IPS-20b (cell line): ENCODE data around the gene HHAT.

Source experiments
- H3K27ac ChIP-seq: one replicate; pipeline ENCODE4 v1.5.1; 2013; ENCODE audit warnings: low read length
- H3K27me3 ChIP-seq: 2 replicates; pipeline ENCODE4 v1.6.1; 2013; ENCODE audit warnings: mild to moderate bottlenecking, low read length, inconsistent platforms; ENCODE audit not compliant: insufficient read depth
- H3K36me3 ChIP-seq: 2 replicates; pipeline ENCODE4 v1.6.1; 2013; ENCODE audit warnings: low read depth, mild to moderate bottlenecking, inconsistent platforms, low read length, moderate library complexity; ENCODE audit not compliant: insufficient read depth
- H3K4me1 ChIP-seq: 2 replicates; pipeline ENCODE4 v1.6.1; 2013; ENCODE audit warnings: mild to moderate bottlenecking, control low read depth, inconsistent platforms, low read length, moderate library complexity; ENCODE audit not compliant: insufficient read depth
- H3K4me3 ChIP-seq: 2 replicates; pipeline ENCODE4 v1.5.1; 2013; ENCODE audit warnings: mild to moderate bottlenecking, low read length, inconsistent platforms
- H3K9ac ChIP-seq: 2 replicates; pipeline ENCODE4 v1.6.1; 2013; ENCODE audit warnings: low read depth, mild to moderate bottlenecking, inconsistent platforms, low read length, moderate library complexity
- H3K9me3 ChIP-seq: 2 replicates; pipeline ENCODE4 v1.6.1; 2013; ENCODE audit warnings: mild to moderate bottlenecking, low read depth, low read length, inconsistent platforms; ENCODE audit not compliant: insufficient read depth

The HHAT gene

DNA sequence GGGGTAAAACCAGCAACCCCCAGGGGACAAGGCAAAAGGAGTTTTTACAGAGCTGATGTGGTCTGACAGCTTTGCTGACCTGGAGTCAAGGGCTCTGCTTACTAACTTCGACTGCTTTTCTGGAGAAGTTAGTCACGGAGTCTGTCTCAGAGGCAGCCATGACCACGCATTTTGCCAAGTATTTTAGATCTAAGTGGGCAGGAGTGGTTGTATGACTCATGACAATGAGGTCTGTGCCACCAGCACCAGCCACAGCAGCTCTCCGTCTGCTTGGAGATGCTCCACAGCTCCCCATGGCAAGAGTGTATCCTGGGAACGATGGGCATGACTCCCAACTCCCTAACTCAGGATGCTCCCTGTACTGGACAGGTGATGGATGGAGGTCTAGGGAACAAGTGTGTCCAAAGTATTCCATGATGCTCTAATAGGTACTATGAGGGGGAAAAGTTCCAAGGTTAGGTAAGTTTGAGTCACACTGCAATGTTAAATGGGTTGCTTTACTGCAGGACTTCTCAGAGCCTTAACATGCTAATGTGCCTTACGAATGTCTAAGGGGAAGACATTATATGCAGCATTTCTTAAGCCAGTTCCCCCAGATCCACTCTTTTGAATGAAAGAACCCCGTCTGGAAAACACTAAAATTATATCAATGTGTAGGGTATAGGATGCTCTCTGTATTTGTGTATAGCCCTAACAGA, 359.0 kb downstream of the HHAT start:
- Histone ChIP-seq H3K9me3 (no peaks in the 10 kb centered on the region), H3K27me3 (no peaks in the 10 kb centered on the region), H3K36me3 (no peaks in the 10 kb centered on the region), H3K4me1 (no peaks in the 10 kb centered on the region), H3K27ac (no peak overlapping the region), H3K4me3 (no peak overlapping the region), H3K9ac (no peak overlapping the region)

DNA sequence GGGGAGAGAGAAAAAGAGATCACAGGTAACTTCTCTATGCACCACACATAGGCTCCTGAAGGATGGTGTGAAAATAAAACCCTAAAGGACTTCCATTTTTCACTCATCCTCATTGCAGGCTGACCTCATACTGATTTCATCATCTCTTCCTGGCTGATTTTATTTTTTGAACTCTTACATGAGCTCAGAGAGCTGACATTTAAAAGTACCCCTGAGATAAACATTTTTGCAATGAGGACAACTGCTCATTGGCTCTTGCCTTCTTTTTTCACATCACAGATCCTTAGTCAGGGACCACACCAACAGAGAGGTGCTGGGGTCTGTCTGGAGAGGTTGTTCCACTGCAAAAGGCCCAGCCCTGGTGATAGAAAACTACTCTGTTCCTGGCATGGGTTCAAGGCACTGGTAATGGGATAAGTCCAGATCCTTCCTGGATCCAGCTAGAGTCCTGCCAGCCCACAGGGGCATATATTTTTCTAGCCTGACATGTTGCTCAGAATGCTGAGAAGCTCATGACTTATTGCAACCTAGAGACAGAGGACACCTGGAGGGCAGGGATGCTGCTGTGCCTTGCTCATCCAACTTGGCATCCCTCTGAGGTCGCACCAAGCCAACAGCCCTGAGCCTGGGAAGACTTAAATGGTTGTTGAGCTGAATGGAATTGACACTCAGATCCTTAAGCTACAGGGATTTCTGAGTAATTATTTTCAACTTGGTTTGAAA, 360.0 kb downstream of the HHAT start:
- H3K36me3 ChIP-seq: no peaks in the 10 kb centered on the region
- H3K9ac ChIP-seq: no peak overlapping the region
- no peaks in the 10 kb centered on the region for H3K27me3 ChIP-seq
- H3K27ac ChIP-seq: no peak overlapping the region
- no peaks in the 10 kb centered on the region for H3K4me1 ChIP-seq
- H3K9me3 ChIP-seq: no peaks in the 10 kb centered on the region
- no peak overlapping the region for H3K4me3 ChIP-seq

DNA sequence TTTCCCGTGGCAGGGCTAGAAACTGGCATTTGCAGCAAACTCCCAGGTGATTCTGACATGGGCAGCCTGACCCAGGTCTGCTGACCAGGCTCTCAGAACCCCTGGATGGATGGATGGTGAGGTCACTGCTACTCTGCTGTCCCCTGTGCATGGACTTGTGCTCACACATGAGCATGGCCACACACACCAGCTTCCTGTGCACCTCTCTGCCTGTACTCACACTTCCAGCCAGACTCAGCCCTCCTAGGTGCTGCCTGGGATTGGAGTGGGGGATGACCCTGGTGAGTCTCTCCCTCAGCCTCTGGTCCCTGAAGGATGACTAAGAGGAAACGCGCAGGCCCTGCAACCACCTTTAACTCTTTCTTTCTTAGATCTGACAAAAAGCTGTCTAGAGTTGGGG, 361.1 kb downstream of the HHAT start:
- Histone ChIP-seq H3K4me3 (no peak overlapping the region), H3K4me1 (no peaks in the 10 kb centered on the region), H3K36me3 (no peaks in the 10 kb centered on the region), H3K27ac (no peak overlapping the region), H3K9me3 (no peaks in the 10 kb centered on the region), H3K9ac (no peak overlapping the region), H3K27me3 (no peaks in the 10 kb centered on the region)

DNA sequence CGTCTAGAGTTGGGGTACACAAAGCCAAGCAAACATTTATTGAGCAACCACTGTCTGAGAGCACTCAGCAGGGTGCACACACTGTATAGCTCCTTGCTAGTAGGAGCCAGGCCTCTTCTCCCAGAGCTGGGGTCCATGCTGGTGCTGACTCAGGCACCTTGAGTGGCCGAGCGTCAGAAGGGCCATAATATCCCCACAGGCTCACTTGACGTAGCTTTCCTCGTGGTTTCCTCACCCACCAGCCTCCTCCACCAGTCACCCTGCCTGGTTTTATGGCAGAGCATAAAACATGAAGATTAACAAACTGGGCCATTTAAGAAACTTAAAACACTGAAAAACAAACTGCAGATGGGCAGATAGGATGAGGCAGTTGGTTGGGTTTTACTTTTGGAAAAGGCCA, 361.5 kb downstream of the HHAT start:
- H3K27me3 ChIP-seq: no peaks in the 10 kb centered on the region
- no peak overlapping the region for H3K9ac ChIP-seq
- H3K9me3 ChIP-seq: no peaks in the 10 kb centered on the region
- H3K27ac ChIP-seq: no peak overlapping the region
- no peaks in the 10 kb centered on the region for H3K4me1 ChIP-seq
- H3K36me3 ChIP-seq: no peaks in the 10 kb centered on the region
- no peak overlapping the region for H3K4me3 ChIP-seq

DNA sequence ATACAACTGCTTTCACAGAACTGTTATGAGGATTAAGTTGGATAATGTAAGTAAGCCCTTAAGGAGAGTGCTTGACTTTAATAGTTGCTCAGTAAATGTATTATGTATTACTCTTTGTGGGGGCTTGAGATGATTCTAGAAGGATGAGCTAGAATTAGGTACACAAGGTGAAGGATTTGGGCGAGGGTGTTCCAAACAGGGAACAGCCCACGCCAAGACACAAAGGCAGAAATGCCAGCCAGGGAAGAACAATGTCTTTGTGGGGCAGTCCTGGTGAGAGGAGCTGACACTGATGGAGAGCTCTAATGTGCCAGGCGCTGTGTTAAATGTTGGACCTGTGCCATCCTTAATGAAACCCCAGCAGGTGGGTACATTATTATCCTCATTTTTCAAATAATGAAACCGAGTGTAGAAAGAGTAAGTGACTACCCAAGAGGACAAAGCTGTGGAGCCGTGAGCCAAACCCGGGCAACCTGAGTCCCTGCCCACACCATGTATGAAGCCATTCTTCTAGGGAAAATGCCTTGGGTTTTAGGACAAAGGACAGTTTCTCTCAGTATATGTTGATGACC, 362.4 kb downstream of the HHAT start:
- no peak overlapping the region for H3K9ac ChIP-seq

DNA sequence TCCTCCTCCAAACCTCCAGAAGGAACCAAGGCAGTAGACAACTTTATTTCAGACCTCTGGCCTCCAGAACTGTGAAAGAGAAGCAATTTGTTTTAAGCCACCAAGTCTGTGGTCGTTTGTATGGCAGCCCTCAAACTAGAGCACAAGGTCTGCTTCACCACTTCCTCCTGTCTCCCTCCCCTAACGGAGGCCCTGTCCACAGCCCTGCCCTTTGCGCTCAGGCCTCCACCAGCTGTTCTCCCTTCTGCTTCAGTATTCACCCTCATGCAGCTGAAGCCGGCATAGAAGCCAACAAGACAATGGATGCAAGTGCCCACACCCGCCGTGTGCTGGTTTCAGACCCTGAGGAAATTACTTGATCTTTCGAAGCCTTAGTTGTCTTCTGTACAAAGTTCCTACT, 364.1 kb downstream of the HHAT start:
- no peak overlapping the region for H3K4me3 ChIP-seq
- no peaks in the 10 kb centered on the region for H3K36me3 ChIP-seq
- H3K4me1 ChIP-seq: no peaks in the 10 kb centered on the region
- H3K9me3 ChIP-seq: no peaks in the 10 kb centered on the region
- H3K27ac ChIP-seq: no peak overlapping the region
- no peak overlapping the region for H3K9ac ChIP-seq
- no peaks in the 10 kb centered on the region for H3K27me3 ChIP-seq

More for the DNA sequence above, 362.4 kb downstream of the HHAT start:
- H3K27me3 ChIP-seq: no peaks in the 10 kb centered on the region
- no peaks in the 10 kb centered on the region for H3K36me3 ChIP-seq
- H3K9me3 ChIP-seq: no peaks in the 10 kb centered on the region
- no peak overlapping the region for H3K4me3 ChIP-seq
- H3K4me1 ChIP-seq: no peaks in the 10 kb centered on the region
- H3K27ac ChIP-seq: no peak overlapping the region

DNA sequence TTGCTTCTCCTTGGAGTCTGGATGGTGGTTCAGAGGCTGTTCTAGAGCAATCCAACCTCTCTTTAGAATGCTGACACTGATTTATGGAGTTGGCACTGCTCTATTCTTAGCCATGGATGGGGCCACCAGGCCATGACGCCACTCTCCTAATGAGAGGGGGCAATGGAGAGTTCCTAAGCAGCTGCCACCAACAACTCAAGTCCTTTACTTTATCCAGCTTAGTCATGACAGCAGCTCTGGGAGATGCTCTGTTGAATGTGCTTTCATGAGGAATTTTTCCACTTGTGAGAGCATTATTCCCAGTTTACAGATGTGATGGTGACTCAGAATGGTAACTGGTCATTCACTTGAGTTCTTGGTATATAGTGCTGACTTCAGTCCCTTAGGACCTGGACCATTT, 366.3 kb downstream of the HHAT start:
- H3K9ac ChIP-seq: no peak overlapping the region
- no peaks in the 10 kb centered on the region for H3K4me1 ChIP-seq
- H3K27me3 ChIP-seq: no peaks in the 10 kb centered on the region
- H3K36me3 ChIP-seq: no peaks in the 10 kb centered on the region
- no peak overlapping the region for H3K27ac ChIP-seq
- H3K9me3 ChIP-seq: no peaks in the 10 kb centered on the region
- H3K4me3 ChIP-seq: no peak overlapping the region

DNA sequence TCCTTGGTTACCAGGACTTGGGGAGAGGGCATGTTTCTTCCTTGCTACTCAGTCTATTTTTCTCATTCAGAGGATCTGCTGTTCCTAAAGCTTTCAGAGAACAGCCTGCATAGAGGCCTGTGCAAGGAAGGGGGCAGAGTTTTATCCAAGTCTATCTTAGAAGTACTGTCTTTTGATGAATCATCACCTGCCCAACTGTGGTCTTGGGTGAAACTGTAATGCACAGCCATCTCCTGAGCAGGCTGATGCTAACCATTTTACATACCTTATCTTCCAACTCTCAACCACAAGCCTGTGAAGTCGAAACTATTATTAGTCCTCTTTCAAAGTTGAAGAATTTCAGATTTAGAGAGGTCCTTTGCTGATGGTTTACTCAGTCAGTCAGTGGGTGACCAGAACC, 368.0 kb downstream of the HHAT start:
- Histone ChIP-seq H3K27me3 (no peaks in the 10 kb centered on the region), H3K36me3 (no peaks in the 10 kb centered on the region), H3K9ac (no peak overlapping the region), H3K4me1 (no peaks in the 10 kb centered on the region), H3K27ac (no peak overlapping the region), H3K9me3 (no peaks in the 10 kb centered on the region), H3K4me3 (no peak overlapping the region)

DNA sequence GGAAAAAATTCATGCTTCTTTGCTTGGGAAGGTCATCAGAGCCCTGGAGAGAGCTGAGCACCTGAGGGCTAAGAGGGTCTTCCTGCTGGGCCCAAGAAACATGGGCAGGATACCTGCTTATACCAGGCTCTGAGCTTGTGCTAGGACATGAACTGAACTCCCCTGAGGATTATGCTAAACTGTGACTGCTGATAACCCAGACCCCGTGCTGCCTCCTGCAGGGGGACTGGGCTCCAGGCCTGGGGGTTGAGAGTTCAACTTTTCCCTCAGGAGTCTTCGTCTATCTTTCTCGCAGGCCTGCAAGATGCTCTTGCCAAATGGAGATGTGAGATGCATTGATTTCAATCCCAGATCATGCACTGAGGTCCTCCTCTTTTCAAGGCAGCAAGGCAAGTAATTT, 368.5 kb downstream of the HHAT start:
- no peak overlapping the region for H3K4me3 ChIP-seq
- no peak overlapping the region for H3K9ac ChIP-seq

DNA sequence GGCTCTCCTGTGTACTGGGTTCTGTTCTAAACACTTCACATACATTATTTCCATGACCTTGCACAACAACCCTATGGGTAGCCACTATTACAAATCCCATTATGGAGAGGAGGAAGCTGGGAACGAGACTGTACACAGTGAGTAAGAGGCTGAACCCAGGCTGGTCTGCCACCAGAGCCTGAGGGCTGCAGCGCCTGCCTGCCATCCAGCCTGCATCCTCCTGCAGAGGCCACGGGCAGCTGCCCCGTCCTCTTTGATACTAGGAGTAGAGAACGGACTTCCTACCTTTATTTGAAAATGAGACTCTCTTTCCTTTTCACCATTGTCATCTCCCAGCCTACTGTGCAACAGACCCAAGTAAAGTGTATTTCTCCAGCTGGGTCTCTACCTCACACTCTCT, 370.0 kb downstream of the HHAT start:
- no peaks in the 10 kb centered on the region for H3K9me3 ChIP-seq
- H3K27me3 ChIP-seq: no peaks in the 10 kb centered on the region
- H3K4me3 ChIP-seq: no peak overlapping the region
- no peaks in the 10 kb centered on the region for H3K4me1 ChIP-seq
- H3K27ac ChIP-seq: no peak overlapping the region
- no peak overlapping the region for H3K9ac ChIP-seq
- H3K36me3 ChIP-seq: no peaks in the 10 kb centered on the region

More for the DNA sequence above, 368.5 kb downstream of the HHAT start:
- Histone ChIP-seq H3K27me3 (no peaks in the 10 kb centered on the region), H3K4me1 (no peaks in the 10 kb centered on the region), H3K27ac (no peak overlapping the region), H3K9me3 (no peaks in the 10 kb centered on the region), H3K36me3 (no peaks in the 10 kb centered on the region)

DNA sequence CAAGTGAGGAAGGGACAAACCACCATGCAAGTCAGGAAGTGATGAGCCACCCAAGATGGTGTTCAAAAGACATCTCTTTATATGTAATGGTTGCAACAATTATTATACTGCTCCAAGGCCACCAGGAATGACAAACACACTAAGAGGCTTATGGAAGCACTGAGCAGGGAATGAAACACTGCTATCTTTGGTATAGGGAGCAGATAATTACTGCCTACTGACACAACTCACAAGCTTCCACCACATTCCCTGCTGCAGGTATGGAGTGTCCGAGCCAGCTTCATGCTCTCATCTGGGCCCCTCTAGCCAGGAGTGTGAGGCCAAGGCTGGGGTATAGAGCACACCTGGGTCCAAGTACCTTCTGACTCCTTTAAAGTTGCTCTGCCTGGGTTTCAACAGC, 371.4 kb downstream of the HHAT start:
- Histone ChIP-seq H3K27me3 (no peaks in the 10 kb centered on the region), H3K4me1 (no peaks in the 10 kb centered on the region)

DNA sequence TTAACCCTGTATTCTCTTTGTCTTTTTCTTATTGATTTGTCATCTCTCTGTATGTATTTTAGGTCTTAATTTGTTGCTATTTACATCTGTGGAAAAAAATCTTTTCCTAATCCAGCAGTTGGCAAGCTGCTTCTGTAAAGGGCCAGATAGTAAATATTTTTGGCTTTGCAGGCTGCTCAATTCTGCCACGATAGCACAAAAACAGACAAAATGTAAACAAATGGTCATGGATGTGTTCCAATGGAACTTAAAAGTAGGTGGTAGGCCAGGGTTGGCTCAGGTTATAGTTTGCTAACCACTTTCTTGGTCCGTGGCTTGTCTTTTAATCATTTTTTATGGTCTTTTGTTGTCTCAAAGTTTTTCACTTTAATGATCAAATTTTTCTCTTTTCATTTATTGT, 371.8 kb downstream of the HHAT start:
- Histone ChIP-seq H3K9ac (no peak overlapping the region), H3K27me3 (no peaks in the 10 kb centered on the region)

More for the DNA sequence above, 371.4 kb downstream of the HHAT start:
- H3K4me3 ChIP-seq: no peak overlapping the region
- no peak overlapping the region for H3K27ac ChIP-seq
- H3K36me3 ChIP-seq: no peaks in the 10 kb centered on the region
- no peaks in the 10 kb centered on the region for H3K9me3 ChIP-seq
- H3K9ac ChIP-seq: no peak overlapping the region

More for the DNA sequence above, 371.8 kb downstream of the HHAT start:
- Histone ChIP-seq H3K4me1 (no peaks in the 10 kb centered on the region), H3K36me3 (no peaks in the 10 kb centered on the region), H3K4me3 (no peak overlapping the region), H3K27ac (no peak overlapping the region), H3K9me3 (no peaks in the 10 kb centered on the region)
